Stromal cell of bone marrow (primary cell): ENCODE results near the gene KRT20.

Experiments
- DNase-seq: peaks from one replicate; pipeline ENCODE4 v3.0.0-alpha.2; 2012; ENCODE audit warnings: low read depth

The KRT20 gene

DNA sequence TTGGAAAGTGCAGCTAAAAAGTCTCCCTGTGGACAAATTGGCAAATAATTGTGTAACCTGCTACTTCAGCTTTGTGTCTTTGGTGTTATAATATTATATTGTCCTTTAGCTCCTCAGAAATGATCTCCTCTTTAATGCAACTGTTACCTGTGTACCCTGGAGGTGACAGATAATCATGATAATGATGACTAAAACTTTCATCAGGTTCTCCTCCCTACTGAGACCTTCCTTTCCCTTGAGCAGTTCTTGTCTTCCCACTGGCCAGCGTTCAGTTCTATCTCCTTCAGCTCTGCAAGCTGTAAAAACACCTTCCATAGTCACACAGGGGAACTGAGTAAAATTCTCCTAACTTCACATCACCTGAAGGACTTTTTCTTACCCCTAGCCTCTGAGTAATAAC, 32.7 kb downstream of the KRT20 start:
- DNase-seq = no peak

GRCh38 chr17:40850293-40850972, 34.6 kb downstream of the KRT20 start:
- DNase-seq = no peak

DNA sequence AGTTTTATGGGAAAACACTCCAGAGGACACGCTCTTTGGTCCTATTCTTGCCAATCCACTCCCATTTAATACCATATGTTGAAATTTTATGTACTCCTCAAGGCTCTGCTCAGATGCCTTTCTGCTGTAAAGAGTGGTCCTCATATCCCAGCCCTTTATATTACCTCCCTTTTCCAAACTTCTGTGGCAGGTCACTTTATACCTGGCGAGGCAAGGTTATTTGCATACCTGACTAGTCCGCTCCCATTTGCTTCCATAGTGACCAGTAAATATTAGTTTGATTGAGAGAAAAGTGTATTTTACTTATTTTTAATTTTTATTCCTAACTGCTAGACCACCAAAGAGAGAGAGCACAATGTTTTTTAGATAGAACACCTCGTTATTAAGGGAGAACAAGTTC, 35.3 kb downstream of the KRT20 start:
- no peak for DNase-seq

DNA sequence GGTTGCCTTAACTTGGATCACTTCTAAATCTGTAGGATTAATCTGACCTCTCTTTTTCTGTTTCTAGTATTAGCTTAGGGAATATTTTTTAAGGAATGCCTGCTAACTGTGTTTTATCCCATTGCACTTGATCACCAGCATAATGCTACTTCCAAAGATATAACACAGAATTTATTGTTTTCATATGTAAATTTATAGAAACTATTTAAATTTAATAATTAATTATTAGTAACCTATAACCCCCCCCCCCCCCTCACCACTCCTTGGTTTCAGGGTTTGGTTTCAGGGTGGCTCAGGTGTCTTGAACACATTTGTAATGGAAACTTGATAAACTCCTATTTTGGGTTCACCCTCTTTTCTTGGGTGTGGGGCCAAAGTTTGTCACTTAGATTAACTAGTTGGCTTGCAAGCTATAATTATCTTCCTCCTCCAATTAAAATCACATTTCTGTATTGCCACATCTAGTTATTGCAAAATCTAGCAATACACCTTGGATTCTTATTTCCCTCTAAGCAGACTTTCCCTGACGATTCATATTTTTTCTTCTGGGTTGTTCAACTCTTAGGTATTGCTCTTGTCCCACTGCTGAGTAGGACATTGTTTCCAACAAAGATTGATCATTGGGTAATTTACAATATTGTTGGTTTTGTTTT, 36.3 kb downstream of the KRT20 start:
- no peak for DNase-seq

DNA sequence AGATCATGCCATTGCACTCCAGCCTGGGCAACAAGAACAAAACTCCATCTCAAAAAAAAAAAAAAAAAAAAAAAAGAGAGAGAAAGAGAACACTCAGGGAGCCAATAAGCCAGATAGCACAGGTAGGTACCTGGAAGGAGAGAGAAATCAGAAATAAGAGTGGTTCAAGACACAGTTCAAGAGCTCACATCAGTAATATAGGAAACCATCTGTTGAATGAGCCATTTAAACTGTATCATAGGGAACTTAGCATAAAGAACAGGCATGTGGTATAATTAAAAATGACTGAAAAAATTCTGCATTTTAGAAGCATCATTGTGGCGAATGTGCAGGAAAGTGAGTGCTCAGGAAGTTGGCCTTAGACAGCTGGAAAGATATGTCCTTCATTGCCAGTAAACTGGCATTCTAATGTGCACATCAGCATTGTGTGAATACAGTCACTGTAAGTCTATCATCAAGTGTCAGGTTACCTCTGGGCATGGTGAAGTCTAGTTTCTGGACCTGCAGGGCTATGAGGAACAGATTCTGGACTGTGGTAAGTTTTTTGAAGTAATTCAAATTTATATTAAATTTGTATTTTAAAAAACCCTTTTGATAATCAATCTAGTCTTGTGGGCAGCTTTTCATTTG, 38.4 kb downstream of the KRT20 start:
- DNase-seq = no peak

DNA sequence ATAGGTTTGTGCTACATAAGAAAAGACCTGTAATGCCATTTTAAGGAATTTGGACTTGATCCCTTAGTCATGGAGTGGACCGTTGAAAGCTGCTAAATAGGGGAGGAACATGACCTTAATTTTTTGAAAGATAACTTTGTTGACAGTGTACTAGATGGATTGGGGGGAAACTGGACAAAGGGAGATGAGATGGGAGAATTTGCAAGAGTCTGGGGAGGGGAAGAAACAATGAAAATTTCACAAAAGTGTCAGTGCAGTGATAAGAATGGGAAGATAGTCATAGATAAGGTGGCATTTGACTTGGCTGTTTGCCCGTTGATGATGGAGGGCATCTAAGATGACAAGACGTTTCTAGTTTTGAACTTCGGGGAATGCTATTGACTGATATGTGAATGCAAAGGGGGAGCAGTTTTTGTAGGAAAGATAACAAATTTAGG, 40.4 kb downstream of the KRT20 start:
- DNase-seq = no peak

- no peak for DNase-seq
Measured at GRCh38 chr17:40843242-40843641, 41.8 kb downstream of the KRT20 start.

DNA sequence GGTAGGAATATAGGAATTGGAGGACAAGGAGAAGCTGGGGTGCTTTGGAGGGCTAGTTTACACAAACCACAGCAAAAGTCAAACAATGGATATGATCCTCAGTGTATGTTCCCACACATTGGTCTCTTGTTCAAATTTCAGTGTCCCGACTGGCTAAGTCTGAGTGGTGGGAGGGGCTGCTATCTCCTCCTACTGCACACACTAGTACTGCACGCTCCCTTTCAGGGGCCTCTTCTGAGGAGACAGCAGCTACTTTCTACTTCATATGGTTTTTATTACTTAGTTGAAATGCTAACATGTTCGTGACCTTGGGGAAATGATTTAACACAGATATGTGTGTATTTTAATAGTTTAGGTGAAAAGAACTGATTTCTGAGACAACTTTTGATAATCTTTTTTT, 43.8 kb downstream of the KRT20 start:
- no peak for DNase-seq

DNA sequence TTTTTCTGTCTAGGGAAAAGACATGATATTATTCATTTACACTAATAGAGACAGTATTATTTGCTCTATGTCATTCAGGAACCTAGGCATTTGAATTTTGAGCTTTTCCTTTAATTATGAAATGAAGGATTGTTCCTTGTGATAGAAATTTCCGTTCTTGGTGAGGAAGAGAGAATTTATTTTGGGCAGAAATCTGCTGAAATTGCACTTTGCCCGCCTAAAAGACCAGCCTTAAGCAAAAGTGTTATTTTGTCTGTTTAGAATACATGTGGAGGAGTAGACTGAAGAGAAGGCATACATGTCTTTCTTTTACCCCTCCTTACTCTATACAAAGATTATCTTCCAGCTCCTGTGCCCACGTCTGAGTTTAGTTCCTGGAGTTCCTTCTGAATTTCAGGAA, 45.8 kb downstream of the KRT20 start:
- no peak for DNase-seq

DNA sequence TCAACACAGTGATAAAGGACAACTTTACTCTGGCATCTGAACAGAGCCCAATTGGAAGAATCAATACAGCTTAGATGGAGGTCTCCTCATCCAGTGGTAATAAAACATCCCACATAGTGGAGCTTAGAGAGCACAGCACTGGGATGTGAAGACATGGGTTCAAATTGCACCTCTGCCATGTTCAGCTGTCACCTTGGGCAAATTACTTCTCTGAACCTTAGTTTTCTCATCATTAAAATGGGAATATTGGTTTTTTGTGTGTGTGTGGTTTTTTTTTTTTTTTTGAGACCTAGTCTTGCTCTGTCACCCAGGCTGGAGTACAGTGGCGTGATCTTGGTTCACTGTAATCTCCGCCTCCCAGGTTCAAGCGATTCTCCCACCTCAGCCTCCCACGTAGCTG, 49.0 kb downstream of the KRT20 start:
- no peak for DNase-seq

GRCh38 chr17:40833882-40834281, 51.2 kb downstream of the KRT20 start:
- DNase-seq = no peak

GRCh38 chr17:40832840-40833239, 52.2 kb downstream of the KRT20 start:
- DNase-seq = no peak

DNA sequence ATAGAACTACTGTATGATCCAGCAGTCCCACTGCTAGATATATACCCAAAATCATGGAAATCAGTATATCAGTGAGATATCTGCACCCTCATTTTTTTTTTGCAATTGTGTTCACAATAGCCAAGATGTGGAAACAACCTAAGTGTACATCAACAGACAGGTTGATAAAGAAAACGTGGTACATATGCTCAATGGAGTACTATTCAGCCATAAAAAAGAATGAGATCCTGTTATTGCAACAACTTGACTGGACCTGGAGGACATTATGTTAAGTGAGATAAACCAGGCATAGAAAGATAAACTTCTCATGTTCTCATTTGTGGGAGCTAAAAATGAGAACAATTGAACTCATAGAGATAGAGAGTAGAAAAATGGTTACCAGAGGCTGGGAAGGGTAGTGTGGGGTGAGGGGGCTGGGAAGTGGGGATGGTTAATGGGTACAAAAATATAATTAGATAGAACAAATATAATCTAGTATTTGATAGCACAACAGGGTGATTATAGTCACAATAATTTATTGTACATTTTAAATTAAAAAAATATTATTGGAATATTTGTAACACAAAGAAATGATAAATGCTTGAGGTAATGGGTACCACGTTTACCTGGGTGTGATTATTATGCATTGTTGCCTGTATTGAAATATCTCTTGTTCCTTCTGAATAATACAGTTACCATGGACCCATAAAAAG, 54.8 kb downstream of the KRT20 start:
- no peak for DNase-seq

- DNase-seq = no peak
Measured at GRCh38 chr17:40828454-40829044, 56.5 kb downstream of the KRT20 start.

DNA sequence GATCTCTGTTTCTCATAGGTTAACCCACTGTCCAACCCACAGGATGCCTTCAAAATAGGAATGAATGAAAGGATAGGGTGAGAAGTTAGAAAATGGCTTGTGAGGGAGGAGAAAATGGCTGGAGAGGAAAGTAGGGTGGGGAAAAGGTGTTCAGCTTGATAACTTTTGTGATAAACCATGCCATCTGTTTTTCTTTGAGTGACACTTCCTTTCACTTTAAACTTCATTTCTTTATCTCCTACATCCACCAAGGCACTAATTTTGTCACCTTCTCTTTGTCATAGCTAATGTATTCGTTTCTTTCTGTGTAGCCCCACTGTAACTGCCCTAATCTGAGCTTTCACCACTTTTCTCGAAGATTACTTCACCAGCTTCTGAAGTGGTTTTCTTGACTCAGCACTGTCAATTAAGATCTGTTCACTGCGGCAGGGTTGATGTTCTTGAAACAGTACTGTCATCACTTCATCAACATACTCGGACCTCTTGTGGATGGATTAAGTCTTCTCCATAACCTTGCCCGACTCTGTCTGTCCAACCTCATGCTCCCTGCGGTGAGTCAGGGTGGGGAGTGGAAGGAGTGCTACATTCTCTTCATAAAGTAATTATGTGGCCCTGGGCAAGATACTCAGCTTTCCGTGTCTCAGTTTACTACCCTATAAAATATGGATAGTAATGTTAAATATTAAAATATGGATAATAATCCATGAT, 57.1 kb downstream of the KRT20 start:
- peak; percentile 54 for DNase-seq
